K562 (cell line): ENCODE results near the gene NCAPG2. TPM values are rescaled to one million over a fixed set of nuclear protein-coding genes. Genes with fewer than 3 reads are reported as not detected.

Experiments
- MYC ChIP-seq, 2 experiments: fragments of 250-450 bp in 1 of 2; sonication (Bioruptor Pico) in 1 of 2; IDR thresholded peaks; 2 replicates each; pipeline versions ENCODE4 v1.5.1 to v1.6.1; 2012 to 2021; ENCODE audit warnings: low read depth in 2 of 2, borderline replicate concordance in 1 of 2, improper control_type of control experiment in 1 of 2, low read length in 1 of 2, mild to moderate bottlenecking in 1 of 2, moderate library complexity in 1 of 2
- NFATC3 ChIP-seq: fragments of 450-650 bp; IDR thresholded peaks from 2 replicates; pipeline ENCODE4 v1.6.1; 2017; ENCODE audit warnings: mild to moderate bottlenecking
- SAFB ChIP-seq: fragments of 200-400 bp; formaldehyde crosslinking; IDR thresholded peaks from 2 replicates; pipeline ENCODE4 v1.6.1; 2017; ENCODE audit warnings: low read depth, low read length, borderline replicate concordance
- SMARCA4 ChIP-seq: fragments of 450-650 bp; IDR thresholded peaks from 2 replicates; pipeline ENCODE4 v1.6.1; 2016
- SMARCA5 ChIP-seq: fragments of 450-650 bp; IDR thresholded peaks from 2 replicates; pipeline ENCODE4 v1.6.1; 2016
- ZFP36 ChIP-seq: fragments of 150-350 bp; IDR thresholded peaks from 2 replicates; pipeline ENCODE4 v1.6.1; 2018; ENCODE audit warnings: low read length, low read depth; ENCODE audit not compliant: partially characterized antibody
- ZSCAN29 ChIP-seq: fragments of 450-650 bp; IDR thresholded peaks from 2 replicates; pipeline ENCODE4 v1.6.1; 2017
- polyA plus RNA-seq, 8 experiments: library from polyadenylated mRNA; depleted of rRNA in 4 of 8; stranded (reverse) in 5 of 8; unstranded in 3 of 8; fragments of >200 nt; fragmentation: Nextera tagmentation in 2 of 8; fragmentation: Illumina TruSeq in 1 of 8; extraction: Ambion mirVana in 2 of 8; extraction: Trizol in 1 of 8; gene quantifications; 2 replicates each; pipeline versions ENCODE4 v1.2.1 to v1.2.3, GENCODE V29; 2011 to 2014; ENCODE audit warnings: inconsistent platforms in 1 of 8, missing spikeins in 1 of 8
- total RNA-seq, 7 experiments: library from RNA; depleted of rRNA in 6 of 7; stranded (reverse); fragments of >200 nt in 6 of 7; fragmentation: Illumina TruSeq in 2 of 7; extraction: Trizol in 2 of 7; gene quantifications; 2 replicates each; pipeline versions ENCODE4 v1.2.1 to v1.2.3, GENCODE V29; 2011 to 2021; ENCODE audit warnings: low replicate concordance in 1 of 7
- TF ChIP-seq, protein P1 (sequence below), 3 experiments: IDR thresholded peaks in 2 of 3; conservative IDR thresholded peaks in 1 of 3; 2 replicates each; pipeline ENCODE4 v1.5.1; 2011 to 2012; ENCODE audit warnings: low read length in 3 of 3, mild to moderate bottlenecking in 3 of 3, control low read depth in 2 of 3, improper control_type of control experiment in 1 of 3, inconsistent platforms in 1 of 3, low read depth in 1 of 3, mixed read lengths in 1 of 3, moderate library complexity in 1 of 3; ENCODE audit not compliant: insufficient read depth in 2 of 3
- TF ChIP-seq, protein P2 (sequence below): fragments of 250-450 bp; sonication (Bioruptor Pico); IDR thresholded peaks from 2 replicates; pipeline ENCODE4 v1.4.0; 2020; ENCODE audit warnings: mild to moderate bottlenecking
- TF ChIP-seq, protein P3 (sequence below): sonication (generic); formaldehyde crosslinking; IDR thresholded peaks from 2 replicates; pipeline ENCODE4 v1.9.0; 2022; ENCODE audit warnings: mild to moderate bottlenecking, missing genetic modification reagents
- TF ChIP-seq, protein P4 (sequence below): fragments of 250-450 bp; sonication (Bioruptor Pico); IDR thresholded peaks from 2 replicates; pipeline ENCODE4 v1.5.0; 2022; ENCODE audit warnings: mild to moderate bottlenecking

Gene NCAPG2
- total and polyA plus RNA-seq, 9 of the 15 experiments (the other 6 are each of a cell fraction or from before 2014, with no cell fraction given) = 21.5 to 127 (median 86.1) TPM

DNA sequence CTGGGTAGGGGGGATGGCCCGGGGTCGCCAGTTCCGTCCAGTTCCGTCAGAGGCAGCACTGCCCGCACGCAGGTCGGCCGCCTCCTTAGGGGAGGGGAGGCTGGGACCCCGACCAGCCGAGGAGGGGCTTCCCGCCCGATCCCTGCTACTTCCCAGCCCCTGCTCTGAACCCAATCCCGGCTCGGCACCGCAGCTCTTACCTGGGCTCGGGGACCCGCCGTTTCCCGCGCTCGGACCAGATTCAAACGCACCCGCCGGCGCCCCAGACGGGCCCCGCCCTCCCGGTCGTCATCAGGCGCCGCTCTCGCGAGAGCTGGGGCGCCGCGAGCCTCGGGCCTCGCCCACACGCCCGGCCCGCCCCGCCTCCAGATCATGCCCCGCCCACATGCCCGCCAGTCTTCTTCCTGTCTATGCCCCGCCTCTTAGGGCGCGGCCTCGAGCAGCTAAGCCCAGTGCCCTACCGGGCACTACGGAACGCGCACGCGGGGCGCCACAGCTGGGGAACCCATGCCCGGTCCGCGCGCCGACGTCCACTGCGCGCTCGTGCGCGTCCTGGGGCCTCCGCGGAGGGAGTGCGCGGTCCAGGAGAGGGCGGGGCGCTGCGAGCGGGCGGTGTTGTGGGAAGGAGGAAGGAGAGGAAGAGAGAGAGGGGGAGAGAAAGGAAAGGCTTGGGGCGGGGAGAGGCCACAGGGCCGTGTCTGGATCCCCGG, at the start of gene NCAPG2 (continued):
- TF ChIP-seq, protein P1, sequence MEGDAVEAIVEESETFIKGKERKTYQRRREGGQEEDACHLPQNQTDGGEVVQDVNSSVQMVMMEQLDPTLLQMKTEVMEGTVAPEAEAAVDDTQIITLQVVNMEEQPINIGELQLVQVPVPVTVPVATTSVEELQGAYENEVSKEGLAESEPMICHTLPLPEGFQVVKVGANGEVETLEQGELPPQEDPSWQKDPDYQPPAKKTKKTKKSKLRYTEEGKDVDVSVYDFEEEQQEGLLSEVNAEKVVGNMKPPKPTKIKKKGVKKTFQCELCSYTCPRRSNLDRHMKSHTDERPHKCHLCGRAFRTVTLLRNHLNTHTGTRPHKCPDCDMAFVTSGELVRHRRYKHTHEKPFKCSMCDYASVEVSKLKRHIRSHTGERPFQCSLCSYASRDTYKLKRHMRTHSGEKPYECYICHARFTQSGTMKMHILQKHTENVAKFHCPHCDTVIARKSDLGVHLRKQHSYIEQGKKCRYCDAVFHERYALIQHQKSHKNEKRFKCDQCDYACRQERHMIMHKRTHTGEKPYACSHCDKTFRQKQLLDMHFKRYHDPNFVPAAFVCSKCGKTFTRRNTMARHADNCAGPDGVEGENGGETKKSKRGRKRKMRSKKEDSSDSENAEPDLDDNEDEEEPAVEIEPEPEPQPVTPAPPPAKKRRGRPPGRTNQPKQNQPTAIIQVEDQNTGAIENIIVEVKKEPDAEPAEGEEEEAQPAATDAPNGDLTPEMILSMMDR (IDR thresholded peaks at IDR 0.05 in 2 of 3, conservative IDR thresholded peaks at IDR 0.05 in 1 of 3; ENCODE audit: insufficient read depth in 2 of 3, low read depth in 1 of 3, low read length in 3 of 3) = peak in 1 of 3 experiments; percentile 30; a peak in 1 of 6 replicates
- TF ChIP-seq, protein P2, sequence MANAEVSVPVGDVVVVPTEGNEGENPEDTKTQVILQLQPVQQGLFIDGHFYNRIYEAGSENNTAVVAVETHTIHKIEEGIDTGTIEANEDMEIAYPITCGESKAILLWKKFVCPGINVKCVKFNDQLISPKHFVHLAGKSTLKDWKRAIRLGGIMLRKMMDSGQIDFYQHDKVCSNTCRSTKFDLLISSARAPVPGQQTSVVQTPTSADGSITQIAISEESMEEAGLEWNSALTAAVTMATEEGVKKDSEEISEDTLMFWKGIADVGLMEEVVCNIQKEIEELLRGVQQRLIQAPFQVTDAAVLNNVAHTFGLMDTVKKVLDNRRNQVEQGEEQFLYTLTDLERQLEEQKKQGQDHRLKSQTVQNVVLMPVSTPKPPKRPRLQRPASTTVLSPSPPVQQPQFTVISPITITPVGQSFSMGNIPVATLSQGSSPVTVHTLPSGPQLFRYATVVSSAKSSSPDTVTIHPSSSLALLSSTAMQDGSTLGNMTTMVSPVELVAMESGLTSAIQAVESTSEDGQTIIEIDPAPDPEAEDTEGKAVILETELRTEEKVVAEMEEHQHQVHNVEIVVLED (CRISPR knock-in tag) = peak; percentile 97
- TF ChIP-seq, protein P3, sequence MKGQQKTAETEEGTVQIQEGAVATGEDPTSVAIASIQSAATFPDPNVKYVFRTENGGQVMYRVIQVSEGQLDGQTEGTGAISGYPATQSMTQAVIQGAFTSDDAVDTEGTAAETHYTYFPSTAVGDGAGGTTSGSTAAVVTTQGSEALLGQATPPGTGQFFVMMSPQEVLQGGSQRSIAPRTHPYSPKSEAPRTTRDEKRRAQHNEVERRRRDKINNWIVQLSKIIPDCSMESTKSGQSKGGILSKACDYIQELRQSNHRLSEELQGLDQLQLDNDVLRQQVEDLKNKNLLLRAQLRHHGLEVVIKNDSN = peak; percentile 59; the same call in 1 of the 2 replicates
- TF ChIP-seq NFATC3 (no peak), MYC (IDR thresholded peaks at IDR 0.05; ENCODE audit: low read depth, low read length) (peak; percentile 93), MYC (CRISPR knock-in tag; IDR thresholded peaks at IDR 0.05; ENCODE audit: borderline replicate concordance, low read depth) (no peak), ZFP36 (peak; percentile 14), SMARCA5 (no peak), SAFB (peak; percentile 91), ZSCAN29 (no peak), SMARCA4 (peak; percentile 28; the same call in 1 of the 2 replicates)
- TF ChIP-seq, protein P4, sequence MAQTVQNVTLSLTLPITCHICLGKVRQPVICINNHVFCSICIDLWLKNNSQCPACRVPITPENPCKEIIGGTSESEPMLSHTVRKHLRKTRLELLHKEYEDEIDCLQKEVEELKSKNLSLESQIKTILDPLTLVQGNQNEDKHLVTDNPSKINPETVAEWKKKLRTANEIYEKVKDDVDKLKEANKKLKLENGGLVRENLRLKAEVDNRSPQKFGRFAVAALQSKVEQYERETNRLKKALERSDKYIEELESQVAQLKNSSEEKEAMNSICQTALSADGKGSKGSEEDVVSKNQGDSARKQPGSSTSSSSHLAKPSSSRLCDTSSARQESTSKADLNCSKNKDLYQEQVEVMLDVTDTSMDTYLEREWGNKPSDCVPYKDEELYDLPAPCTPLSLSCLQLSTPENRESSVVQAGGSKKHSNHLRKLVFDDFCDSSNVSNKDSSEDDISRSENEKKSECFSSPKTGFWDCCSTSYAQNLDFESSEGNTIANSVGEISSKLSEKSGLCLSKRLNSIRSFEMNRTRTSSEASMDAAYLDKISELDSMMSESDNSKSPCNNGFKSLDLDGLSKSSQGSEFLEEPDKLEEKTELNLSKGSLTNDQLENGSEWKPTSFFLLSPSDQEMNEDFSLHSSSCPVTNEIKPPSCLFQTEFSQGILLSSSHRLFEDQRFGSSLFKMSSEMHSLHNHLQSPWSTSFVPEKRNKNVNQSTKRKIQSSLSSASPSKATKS (CRISPR knock-in tag) = no peak
